Psoas muscle (tissue), 8 donors: ENCODE measurements around the gene SLC26A3. TPM values are rescaled to one million over a fixed set of nuclear protein-coding genes. Genes with fewer than 3 reads are reported as not detected.

Experiments used
- ATAC-seq, 4 donors: fragments of 200-7000 bp; cut with Tn5 transposase; one replicate each; pipeline ENCODE4 v1.9.1; 2020; ENCODE audit warnings: moderate library complexity in 3 of 4, mild to moderate bottlenecking in 2 of 4
- DNase-seq, 2 donors: peaks; one replicate each; pipeline ENCODE4 v3.0.0-alpha.2; 2020
- H3K27ac ChIP-seq: fragments of 200-600 bp; one replicate; pipeline ENCODE4 v1.8.0; 2022
- H3K27me3 ChIP-seq, 3 donors: fragments of 200-600 bp in 1 of 3; one replicate each; pipeline versions ENCODE4 v1.6.1 to v1.8.0; 2013 to 2022; ENCODE audit warnings: low read length in 2 of 3, mild to moderate bottlenecking in 2 of 3, moderate library complexity in 1 of 3; ENCODE audit not compliant: insufficient read depth in 3 of 3
- H3K36me3 ChIP-seq, 2 donors: fragments of 200-600 bp in 1 of 2; one replicate each; pipeline versions ENCODE4 v1.6.1 to v1.8.0; 2013 to 2022; ENCODE audit warnings: low read depth in 1 of 2, mild to moderate bottlenecking in 1 of 2, moderate library complexity in 1 of 2; ENCODE audit not compliant: insufficient read depth in 1 of 2
- H3K4me1 ChIP-seq: fragments of 200-600 bp; one replicate; pipeline ENCODE4 v1.8.0; 2022
- H3K4me3 ChIP-seq: fragments of 200-600 bp; one replicate; pipeline ENCODE4 v1.8.0; 2022; ENCODE audit warnings: mild to moderate bottlenecking
- H3K9me3 ChIP-seq: fragments of 200-600 bp; one replicate; pipeline ENCODE4 v1.8.0; 2022
- CTCF ChIP-seq: fragments of 200-600 bp; IDR thresholded peaks from one replicate; pipeline ENCODE4 v1.8.0; 2022; ENCODE audit warnings: antibody characterized with exemption
- WGBS, 3 donors: extraction: QIAGEN DNeasy Blood & Tissue Kit; methylation state at CpG; one replicate each; pipeline versions ENCODE4 v1.1.6 to v1.1.7; 2013; 5-methylcytosine and 5-hydroxymethylcytosine counted together
- intact Hi-C, 2 donors: fragments of 100-400 bp; cut with DNase I; formaldehyde crosslinking; loops; one replicate each; pipeline versions ENCODE4 v1.11.0 to v1.14.2; 2022
- polyA plus RNA-seq, 3 donors: library from polyadenylated mRNA; stranded (reverse); fragments of 200-250 nt; gene quantifications; one replicate each; pipeline ENCODE4 v1.2.3, GENCODE V29; 2013
- total RNA-seq, 4 donors: library from RNA; stranded (reverse); fragmentation: NEBNext Ultra II Directional in 2 of 4; extraction: Animal tissue kit (Norgen Biotek cat#: 25700) in 2 of 4; gene quantifications; one replicate each; pipeline versions ENCODE4 v1.2.1 to v1.2.4, GENCODE V29; 2021 to 2023
- donor health status: healthy with polysubstance abuse.
- donor health status: DM: no; HTN: no; CAD: no; lungs with moderate emphysema.
- donor health status: Bipolar disorder and iron deficiency.
- donor health status: healthy.
- donor health status: DM: yes; HTN: yes; CAD: no.
- donor health status: DM: no; HTN: no; CAD: no.
- donor health status: DM: no; HTN: no; CAD: no.
- donor health status: DM: yes; HTN: yes; CAD: no.

The SLC26A3 gene
- total and polyA plus RNA-seq, 7 donors, result 0.10 to 0.29 (median 0.18) TPM; not detected in 3

GRCh38 chr7:107777702-107778101 is 25.3 kb downstream of the SLC26A3 start:
- no peak for TF ChIP-seq CTCF
- Histone ChIP-seq H3K36me3 (no peaks in the 10 kb centered on the region), H3K27ac (no peak overlapping the region), H3K27me3 (no peaks in the 10 kb centered on the region), H3K4me1 (no peaks in the 10 kb centered on the region), H3K9me3 (no peaks in the 10 kb centered on the region), H3K4me3 (no peak overlapping the region)
- DNase-seq (no peak), ATAC-seq (no peak)
- intact Hi-C loops, result no loop called here
- 71 to 89% (median 87%) methylated on average over 3 of the region's 3 CpGs for WGBS, 3 donors

DNA sequence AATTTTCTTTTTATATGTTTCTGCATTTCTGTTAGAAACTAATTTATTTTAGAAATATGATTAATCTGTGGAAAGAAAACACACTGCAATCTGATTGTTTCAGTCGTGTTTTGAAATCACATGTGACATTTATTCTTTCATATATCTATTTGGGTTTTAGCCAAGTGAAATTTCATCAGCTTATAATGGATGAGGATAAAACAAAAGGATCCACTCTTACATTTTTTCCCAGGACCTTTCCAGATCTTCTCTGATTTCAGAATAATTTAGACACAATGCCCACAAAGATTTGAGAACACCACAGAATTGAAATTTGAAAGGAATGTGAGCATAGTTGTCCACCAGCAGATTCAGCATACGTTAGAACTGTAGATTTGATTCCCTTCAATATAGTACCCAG is 30.0 kb downstream of the SLC26A3 start:
- 35 to 61% (median 49%) methylated on average over 2 of the region's 2 CpGs for WGBS, 3 donors
- Histone ChIP-seq H3K4me3 (no peak overlapping the region), H3K4me1 (no peaks in the 10 kb centered on the region), H3K36me3 (no peaks in the 10 kb centered on the region), H3K9me3 (no peaks in the 10 kb centered on the region), H3K27ac (no peak overlapping the region), H3K27me3 (no peaks in the 10 kb centered on the region)
- ATAC-seq (no peak), DNase-seq (no peak)
- intact Hi-C loops, result no loop called here
- no peak for TF ChIP-seq CTCF

DNA sequence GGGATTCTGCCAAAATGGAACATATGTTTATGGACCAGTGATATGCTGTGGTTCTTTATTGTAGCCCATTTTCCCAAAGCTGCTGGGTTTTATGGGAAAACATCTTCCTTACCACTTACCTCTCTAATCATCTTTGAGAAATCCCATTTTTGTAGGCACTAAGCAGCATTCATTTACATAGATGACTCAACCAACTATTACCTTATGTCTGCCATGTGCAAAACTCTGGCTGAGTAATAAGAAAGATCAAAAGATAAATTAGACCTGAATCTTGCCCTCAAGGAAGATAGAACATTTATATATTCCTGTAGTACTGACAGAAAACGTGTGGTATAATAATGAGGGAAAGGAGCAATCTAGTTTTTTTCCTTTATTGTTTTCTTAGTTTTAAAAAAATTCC is 34.8 kb downstream of the SLC26A3 start:
- no peak for TF ChIP-seq CTCF
- Histone ChIP-seq H3K4me3 (no peak overlapping the region), H3K27ac (no peak overlapping the region), H3K4me1 (no peaks in the 10 kb centered on the region), H3K9me3 (no peaks in the 10 kb centered on the region), H3K36me3 (no peaks in the 10 kb centered on the region), H3K27me3 (no peaks in the 10 kb centered on the region)
- DNase-seq (no peak), ATAC-seq (no peak)
- intact Hi-C loops, result no loop called here
- WGBS, 3 donors, result 73 to 78% (median 78%) methylated on average over 1 of the region's 1 CpG

GRCh38 chr7:107767391-107767790 is 35.6 kb downstream of the SLC26A3 start:
- Histone ChIP-seq H3K4me3 (no peak overlapping the region), H3K4me1 (no peaks in the 10 kb centered on the region), H3K9me3 (no peaks in the 10 kb centered on the region), H3K36me3 (no peaks in the 10 kb centered on the region), H3K27me3 (no peaks in the 10 kb centered on the region), H3K27ac (no peak overlapping the region)
- TF ChIP-seq CTCF, result no peak
- intact Hi-C loops, result no loop called here
- WGBS, 3 donors, result 93 to 97% (median 96%) methylated on average over 2 of the region's 2 CpGs
- ATAC-seq, result no peak
- no peak for DNase-seq

- Histone ChIP-seq H3K9me3 (no peaks in the 10 kb centered on the region), H3K27me3 (no peaks in the 10 kb centered on the region), H3K36me3 (peaks cover 7 to 76% of the 10 kb centered on the region in 2 donors), H3K4me1 (no peaks in the 10 kb centered on the region), H3K4me3 (no peak overlapping the region), H3K27ac (no peak overlapping the region)
- ATAC-seq (no peak), DNase-seq (no peak)
- no peak for TF ChIP-seq CTCF
- intact Hi-C loops, result no loop called here
- 93 to 100% (median 98%) methylated on average over 1 of the region's 1 CpG for WGBS, 3 donors
Observed at GRCh38 chr7:107758667-107759066, 44.4 kb downstream of the SLC26A3 start.
